Subcutaneous abdominal adipose tissue (tissue), 5 donors: ENCODE results near the gene PDPR.
"Not testable (repeated sequence)": the region's sequence is repeated elsewhere in the genome, so short reads cannot be mapped to it uniquely, and the experiment has no call there.

Experiments
- H3K27ac ChIP-seq: one replicate; pipeline ENCODE4 v1.7.0; 2013; ENCODE audit warnings: low read depth, mild to moderate bottlenecking, inconsistent platforms, low read length, moderate library complexity
- H3K27me3 ChIP-seq, 5 donors: one replicate each; pipeline ENCODE4 v1.7.0; 2013; ENCODE audit warnings: low read length in 5 of 5, inconsistent platforms in 1 of 5; ENCODE audit not compliant: control insufficient read depth in 5 of 5, insufficient read depth in 4 of 5
- H3K36me3 ChIP-seq, 5 donors: one replicate each; pipeline ENCODE4 v1.7.0; 2013; ENCODE audit warnings: low read length in 5 of 5; ENCODE audit not compliant: control insufficient read depth in 5 of 5, insufficient read depth in 5 of 5
- H3K4me1 ChIP-seq, 5 donors: one replicate each; pipeline ENCODE4 v1.7.0; 2013; ENCODE audit warnings: low read length in 5 of 5, mild to moderate bottlenecking in 3 of 5, moderate library complexity in 1 of 5; ENCODE audit not compliant: control insufficient read depth in 5 of 5, insufficient read depth in 5 of 5
- H3K4me3 ChIP-seq, 5 donors: one replicate each; pipeline ENCODE4 v1.7.0; 2013; ENCODE audit warnings: low read length in 5 of 5, low read depth in 1 of 5
- H3K9ac ChIP-seq, 5 donors: one replicate each; pipeline ENCODE4 v1.7.0; 2013; ENCODE audit warnings: low read length in 5 of 5, mild to moderate bottlenecking in 4 of 5, moderate library complexity in 3 of 5
- H3K9me3 ChIP-seq, 5 donors: one replicate each; pipeline ENCODE4 v1.7.0; 2013; ENCODE audit warnings: low read length in 5 of 5; ENCODE audit not compliant: control insufficient read depth in 5 of 5
- donor health status: healthy.
- donor health status: healthy.
- donor health status: healthy.
- donor health status: healthy.
- donor health status: healthy.

The PDPR gene

GRCh38 chr16:70089289-70089688 lies 24.8 kb upstream of the PDPR start:
- H3K4me3 ChIP-seq, H3K27me3 ChIP-seq, H3K9me3 ChIP-seq, H3K36me3 ChIP-seq, H3K9ac ChIP-seq, H3K27ac ChIP-seq, H3K4me1 ChIP-seq: not testable (repeated sequence)

- H3K4me1 ChIP-seq, H3K36me3 ChIP-seq, H3K27me3 ChIP-seq, H3K9me3 ChIP-seq, H3K4me3 ChIP-seq, H3K27ac ChIP-seq, H3K9ac ChIP-seq: not testable (repeated sequence)
Measured at GRCh38 chr16:70091104-70091503, 23.0 kb upstream of the PDPR start.

DNA sequence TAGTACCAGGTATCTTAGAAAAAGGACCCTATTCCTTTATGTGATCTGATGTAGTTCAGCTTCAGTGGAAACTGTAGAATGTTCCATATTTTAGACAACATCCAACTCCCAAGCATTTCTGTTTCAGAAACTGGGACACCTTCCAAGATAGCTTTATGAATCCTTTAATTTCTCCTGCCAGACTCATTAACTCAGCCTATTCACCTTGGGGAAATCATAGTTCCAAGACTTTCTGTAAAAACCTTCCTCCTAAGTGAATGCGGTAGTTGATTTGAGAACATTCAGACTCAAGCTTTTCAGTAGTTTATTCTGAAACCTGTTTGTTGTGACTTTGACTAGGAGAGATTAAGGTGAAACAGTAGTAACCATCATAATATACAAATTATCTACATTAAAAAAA lies 20.0 kb upstream of the PDPR start:
- H3K4me1 ChIP-seq, H3K36me3 ChIP-seq, H3K27ac ChIP-seq, H3K27me3 ChIP-seq, H3K9me3 ChIP-seq, H3K9ac ChIP-seq, H3K4me3 ChIP-seq: not testable (repeated sequence)

GRCh38 chr16:70109583-70110279 lies 4.4 kb upstream of the PDPR start:
- H3K27me3 ChIP-seq, H3K4me3 ChIP-seq, H3K9ac ChIP-seq, H3K36me3 ChIP-seq, H3K27ac ChIP-seq, H3K9me3 ChIP-seq: not testable (repeated sequence)
- H3K4me1 ChIP-seq, result peaks cover 0 to 14% (median 3%) of the 10 kb centered on the region in 5 donors

DNA sequence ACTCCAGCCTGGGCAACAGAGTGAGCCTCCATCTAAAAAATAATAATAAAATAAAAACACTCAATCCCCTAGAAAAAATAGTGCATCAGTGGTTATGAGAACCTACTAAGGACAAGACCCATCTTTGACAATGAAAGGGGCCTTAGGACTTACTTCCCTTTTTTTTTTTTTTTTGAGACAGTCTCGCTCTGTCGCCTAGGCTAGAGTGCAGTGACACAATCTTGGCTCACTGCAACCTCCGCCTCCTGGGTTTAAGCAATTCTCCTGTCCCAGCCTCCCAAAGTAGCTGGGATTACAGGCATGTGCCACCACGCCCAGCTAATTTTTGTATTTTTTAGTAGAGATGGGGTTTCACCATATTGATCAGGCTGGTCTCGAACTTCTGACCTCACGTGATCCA lies 2.0 kb upstream of the PDPR start:
- H3K4me1 ChIP-seq, result peaks cover 1 to 21% (median 11%) of the 10 kb centered on the region in 5 donors

DNA sequence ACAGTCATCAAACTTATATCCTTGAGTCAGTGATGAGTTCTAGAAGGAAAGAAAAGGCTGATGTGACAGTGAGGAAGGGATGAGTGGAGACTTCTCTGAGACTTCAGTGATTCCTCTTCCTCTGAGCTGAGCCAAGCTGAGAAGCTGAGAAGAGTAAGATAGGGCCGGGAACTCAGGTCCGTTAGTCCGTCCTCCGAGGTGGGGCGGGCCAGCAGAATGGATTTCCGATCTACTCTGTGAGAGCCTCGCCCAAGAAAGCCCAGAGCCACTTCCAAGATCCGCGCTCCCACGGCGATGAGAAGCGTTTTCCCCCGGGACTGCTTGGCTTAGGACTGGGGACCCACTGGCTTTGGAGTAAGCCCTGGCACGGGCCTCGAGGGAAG lies 542 bp upstream of the PDPR start:
- H3K9me3 ChIP-seq, H3K9ac ChIP-seq, H3K27me3 ChIP-seq, H3K27ac ChIP-seq, H3K36me3 ChIP-seq: not testable (repeated sequence)
- H3K4me1 ChIP-seq, result peaks cover 1 to 20% (median 17%) of the 10 kb centered on the region in 5 donors
- H3K4me3 ChIP-seq, result peak overlapping the region in 4 of 5 donors; percentile 47 to 72 (median 57)

More for the DNA sequence above, 2.0 kb upstream of the PDPR start:
- not testable (repeated sequence) for H3K36me3 ChIP-seq, H3K9ac ChIP-seq, H3K27ac ChIP-seq, H3K9me3 ChIP-seq, H3K4me3 ChIP-seq, H3K27me3 ChIP-seq

- Histone ChIP-seq H3K9ac (peak overlapping the region in 1 of 5 donors; percentile 21), H3K4me1 (peaks cover 1 to 18% (median 17%) of the 10 kb centered on the region in 5 donors), H3K36me3 (peaks cover 0 to 25% (median 18%) of the 10 kb centered on the region in 5 donors)
- H3K27ac ChIP-seq, H3K27me3 ChIP-seq, H3K9me3 ChIP-seq, H3K4me3 ChIP-seq: not testable (repeated sequence)
Measured at GRCh38 chr16:70118354-70118753, 4.2 kb downstream of the PDPR start.

DNA sequence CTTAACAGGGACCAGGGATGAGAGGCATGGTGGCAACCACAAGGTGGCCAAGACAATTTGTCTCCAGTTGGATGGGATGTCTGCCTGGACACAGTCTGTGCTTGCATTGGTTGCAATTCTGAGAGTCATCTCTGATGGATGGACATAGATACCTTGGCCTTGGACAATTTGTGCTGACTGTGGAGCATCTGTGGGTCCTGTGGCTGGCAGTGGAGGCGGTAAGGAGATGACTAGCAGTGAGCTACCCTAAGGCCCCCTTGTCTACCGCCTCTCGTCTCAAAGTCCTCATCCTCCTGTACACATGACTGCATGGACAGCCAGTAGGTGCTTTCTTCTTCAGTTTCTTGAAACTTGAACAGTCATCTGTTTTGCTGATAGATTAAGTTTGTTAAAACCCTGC lies 4.6 kb downstream of the PDPR start:
- not testable (repeated sequence) for H3K27me3 ChIP-seq, H3K27ac ChIP-seq, H3K9ac ChIP-seq, H3K9me3 ChIP-seq, H3K4me3 ChIP-seq
- Histone ChIP-seq H3K4me1 (peaks cover 1 to 18% (median 17%) of the 10 kb centered on the region in 5 donors), H3K36me3 (peaks cover 0 to 29% (median 20%) of the 10 kb centered on the region in 5 donors)

DNA sequence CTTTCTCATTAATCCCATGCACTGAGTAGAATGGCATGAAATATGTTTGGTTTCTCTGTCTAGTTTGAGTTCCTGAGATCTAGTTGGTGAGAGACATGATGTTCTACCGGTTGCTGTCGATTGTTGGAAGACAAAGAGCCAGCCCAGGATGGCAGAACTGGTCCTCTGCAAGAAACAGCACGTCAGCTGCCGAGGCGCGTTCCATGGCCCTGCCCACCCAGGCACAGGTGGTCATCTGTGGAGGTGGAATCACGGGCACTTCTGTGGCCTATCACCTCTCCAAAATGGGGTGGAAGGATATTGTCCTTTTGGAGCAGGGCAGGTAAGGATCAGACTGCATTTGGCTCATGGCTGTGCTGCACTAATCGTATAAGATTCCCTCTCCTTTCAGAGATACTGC lies 6.3 kb downstream of the PDPR start:
- not testable (repeated sequence) for H3K9ac ChIP-seq, H3K27me3 ChIP-seq, H3K4me3 ChIP-seq, H3K27ac ChIP-seq, H3K9me3 ChIP-seq
- peaks cover 0 to 37% (median 25%) of the 10 kb centered on the region in 5 donors for H3K36me3 ChIP-seq
- H3K4me1 ChIP-seq, result peaks cover under 1 to 11% (median 7%) of the 10 kb centered on the region in 5 donors

GRCh38 chr16:70123822-70124221 lies 9.7 kb downstream of the PDPR start:
- H3K27ac ChIP-seq, H3K9ac ChIP-seq, H3K4me3 ChIP-seq, H3K9me3 ChIP-seq, H3K27me3 ChIP-seq, H3K4me1 ChIP-seq: not testable (repeated sequence)
- peaks cover 3 to 67% (median 38%) of the 10 kb centered on the region in 5 donors for H3K36me3 ChIP-seq
